ENCODE data around the gene CACNA2D1.

DNA sequence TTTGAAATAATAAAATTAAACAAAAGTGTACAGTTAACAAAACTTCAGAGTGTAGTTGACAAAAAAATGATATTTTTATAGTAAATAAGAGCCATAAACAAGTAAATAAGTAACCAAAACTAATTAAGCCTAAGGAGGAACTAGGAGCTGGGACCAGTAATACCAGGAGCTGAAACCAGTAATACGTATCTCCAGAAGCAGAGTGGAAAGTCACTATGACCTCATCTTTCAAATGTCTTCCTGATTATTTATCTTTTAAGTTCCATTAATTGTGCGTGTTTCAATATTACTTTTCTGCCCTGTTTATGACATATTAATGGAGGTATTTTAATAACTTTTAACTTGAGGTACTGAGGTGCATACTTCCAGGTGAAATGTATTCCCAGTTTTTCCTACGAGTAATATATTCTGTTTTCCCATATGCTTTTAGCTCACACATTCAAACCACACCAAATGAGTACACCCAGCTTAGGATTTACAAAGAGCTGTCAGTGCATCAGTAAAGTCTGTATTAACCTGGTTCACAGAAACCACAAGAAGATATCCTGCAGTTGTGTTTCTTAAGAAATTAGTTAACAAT lies 390.0 kb downstream of the CACNA2D1 start:
- TF ChIP-seq, protein P1, sequence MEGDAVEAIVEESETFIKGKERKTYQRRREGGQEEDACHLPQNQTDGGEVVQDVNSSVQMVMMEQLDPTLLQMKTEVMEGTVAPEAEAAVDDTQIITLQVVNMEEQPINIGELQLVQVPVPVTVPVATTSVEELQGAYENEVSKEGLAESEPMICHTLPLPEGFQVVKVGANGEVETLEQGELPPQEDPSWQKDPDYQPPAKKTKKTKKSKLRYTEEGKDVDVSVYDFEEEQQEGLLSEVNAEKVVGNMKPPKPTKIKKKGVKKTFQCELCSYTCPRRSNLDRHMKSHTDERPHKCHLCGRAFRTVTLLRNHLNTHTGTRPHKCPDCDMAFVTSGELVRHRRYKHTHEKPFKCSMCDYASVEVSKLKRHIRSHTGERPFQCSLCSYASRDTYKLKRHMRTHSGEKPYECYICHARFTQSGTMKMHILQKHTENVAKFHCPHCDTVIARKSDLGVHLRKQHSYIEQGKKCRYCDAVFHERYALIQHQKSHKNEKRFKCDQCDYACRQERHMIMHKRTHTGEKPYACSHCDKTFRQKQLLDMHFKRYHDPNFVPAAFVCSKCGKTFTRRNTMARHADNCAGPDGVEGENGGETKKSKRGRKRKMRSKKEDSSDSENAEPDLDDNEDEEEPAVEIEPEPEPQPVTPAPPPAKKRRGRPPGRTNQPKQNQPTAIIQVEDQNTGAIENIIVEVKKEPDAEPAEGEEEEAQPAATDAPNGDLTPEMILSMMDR (IDR thresholded peaks at IDR 0.05): no peak
- no peak for TF ChIP-seq EP300 (IDR thresholded peaks at IDR 0.05)
